Psoas muscle (tissue), 8 donors: ENCODE measurements around the gene AMER2. TPM values are rescaled to one million over a fixed set of nuclear protein-coding genes. Genes with fewer than 3 reads are reported as not detected.

ENCODE experiments used
- ATAC-seq, 4 donors: fragments of 200-7000 bp; cut with Tn5 transposase; one replicate each; pipeline ENCODE4 v1.9.1; 2020; ENCODE audit warnings: moderate library complexity in 3 of 4, mild to moderate bottlenecking in 2 of 4
- DNase-seq, 2 donors: peaks; one replicate each; pipeline ENCODE4 v3.0.0-alpha.2; 2020
- H3K27ac ChIP-seq: fragments of 200-600 bp; one replicate; pipeline ENCODE4 v1.8.0; 2022
- H3K27me3 ChIP-seq, 3 donors: fragments of 200-600 bp in 1 of 3; one replicate each; pipeline versions ENCODE4 v1.6.1 to v1.8.0; 2013 to 2022; ENCODE audit warnings: low read length in 2 of 3, mild to moderate bottlenecking in 2 of 3, moderate library complexity in 1 of 3; ENCODE audit not compliant: insufficient read depth in 3 of 3
- H3K36me3 ChIP-seq, 2 donors: fragments of 200-600 bp in 1 of 2; one replicate each; pipeline versions ENCODE4 v1.6.1 to v1.8.0; 2013 to 2022; ENCODE audit warnings: low read depth in 1 of 2, mild to moderate bottlenecking in 1 of 2, moderate library complexity in 1 of 2; ENCODE audit not compliant: insufficient read depth in 1 of 2
- H3K4me1 ChIP-seq: fragments of 200-600 bp; one replicate; pipeline ENCODE4 v1.8.0; 2022
- H3K4me3 ChIP-seq: fragments of 200-600 bp; one replicate; pipeline ENCODE4 v1.8.0; 2022; ENCODE audit warnings: mild to moderate bottlenecking
- H3K9me3 ChIP-seq: fragments of 200-600 bp; one replicate; pipeline ENCODE4 v1.8.0; 2022
- CTCF ChIP-seq: fragments of 200-600 bp; IDR thresholded peaks from one replicate; pipeline ENCODE4 v1.8.0; 2022; ENCODE audit warnings: antibody characterized with exemption
- WGBS, 3 donors: extraction: QIAGEN DNeasy Blood & Tissue Kit; methylation state at CpG; one replicate each; pipeline versions ENCODE4 v1.1.6 to v1.1.7; 2013; 5-methylcytosine and 5-hydroxymethylcytosine counted together
- intact Hi-C, 2 donors: fragments of 100-400 bp; cut with DNase I; formaldehyde crosslinking; loops; one replicate each; pipeline versions ENCODE4 v1.11.0 to v1.14.2; 2022
- polyA plus RNA-seq, 3 donors: library from polyadenylated mRNA; stranded (reverse); fragments of 200-250 nt; gene quantifications; one replicate each; pipeline ENCODE4 v1.2.3, GENCODE V29; 2013
- total RNA-seq, 4 donors: library from RNA; stranded (reverse); fragmentation: NEBNext Ultra II Directional in 2 of 4; extraction: Animal tissue kit (Norgen Biotek cat#: 25700) in 2 of 4; gene quantifications; one replicate each; pipeline versions ENCODE4 v1.2.1 to v1.2.4, GENCODE V29; 2021 to 2023
- donor health status: healthy with polysubstance abuse.
- donor health status: DM: no; HTN: no; CAD: no; lungs with moderate emphysema.
- donor health status: Bipolar disorder and iron deficiency.
- donor health status: healthy.
- donor health status: DM: yes; HTN: yes; CAD: no.
- donor health status: DM: no; HTN: no; CAD: no.
- donor health status: DM: no; HTN: no; CAD: no.
- donor health status: DM: yes; HTN: yes; CAD: no.

AMER2 gene
- total and polyA plus RNA-seq, 7 donors = 0.01 to 0.08 (median 0.04) TPM; not detected in 4

DNA sequence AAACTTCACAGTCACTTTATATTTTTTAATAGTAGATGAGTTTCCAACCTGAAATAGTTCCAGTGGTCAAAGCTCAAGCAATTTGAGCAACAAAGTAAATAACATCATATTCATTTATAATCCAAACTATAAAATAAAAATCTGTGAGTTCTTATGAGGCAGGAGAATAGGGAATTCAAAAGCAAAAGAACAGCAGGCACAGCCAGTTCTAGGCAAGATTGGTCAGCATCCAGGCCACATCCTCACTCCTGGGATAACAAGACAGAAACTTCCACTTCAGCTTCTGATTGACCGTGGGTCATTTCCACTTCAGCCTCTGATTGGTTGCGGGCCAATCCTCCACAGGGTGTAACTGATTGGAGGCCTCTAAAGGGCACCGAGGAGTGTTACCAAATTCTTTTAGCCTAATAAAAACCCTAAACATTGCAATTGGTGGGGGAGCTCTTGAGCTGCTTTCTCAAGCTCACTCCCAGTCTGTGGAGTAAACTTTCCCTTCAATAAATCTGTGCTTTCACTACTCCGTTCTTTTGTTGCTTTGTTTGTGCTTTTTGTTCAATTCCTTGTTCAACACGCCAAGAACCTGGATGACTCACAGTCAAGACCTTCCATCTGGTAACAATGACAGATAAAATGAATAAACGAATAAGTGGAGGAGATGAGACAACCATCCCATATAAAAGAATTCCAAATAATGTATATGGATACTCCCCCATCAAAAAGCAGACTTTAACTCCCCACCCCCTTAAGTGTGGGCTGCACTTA is 42.6 kb upstream of the AMER2 start:
- peak in 1 of 4 donors; percentile 37 for ATAC-seq
- no peaks in the 10 kb centered on the region for H3K4me1 ChIP-seq
- H3K36me3 ChIP-seq = no peaks in the 10 kb centered on the region
- WGBS, 3 donors = 43 to 49% (median 47%) methylated on average over 6 of the region's 6 CpGs
- no peak overlapping the region for H3K27ac ChIP-seq
- DNase-seq = peak in 1 of 2 donors; percentile 67
- no peaks in the 10 kb centered on the region for H3K27me3 ChIP-seq
- no peak for TF ChIP-seq CTCF
- intact Hi-C loops = no loop called here
- H3K4me3 ChIP-seq = no peak overlapping the region
- no peaks in the 10 kb centered on the region for H3K9me3 ChIP-seq

DNA sequence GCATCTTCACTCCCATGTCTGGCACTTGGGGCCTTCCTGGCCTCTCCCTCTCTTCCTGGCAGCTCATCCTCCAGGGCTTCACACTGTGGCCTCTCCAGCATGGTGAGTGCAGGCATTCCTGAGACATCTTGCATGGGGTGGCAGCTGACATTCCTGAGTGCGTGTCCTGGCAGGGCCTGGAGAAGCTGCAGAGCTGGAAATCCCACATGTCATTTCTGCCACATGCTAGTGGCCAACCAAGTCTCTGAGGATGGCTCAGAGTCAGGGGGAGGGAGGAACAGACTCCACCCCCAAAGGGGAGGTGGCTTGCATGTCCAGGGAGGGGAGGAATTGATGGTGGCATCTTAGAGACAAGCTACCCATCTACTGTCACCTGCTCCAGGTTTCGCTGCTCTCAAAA is 41.6 kb upstream of the AMER2 start:
- Histone ChIP-seq H3K27me3 (no peaks in the 10 kb centered on the region), H3K27ac (no peak overlapping the region), H3K4me3 (no peak overlapping the region), H3K4me1 (no peaks in the 10 kb centered on the region), H3K9me3 (no peaks in the 10 kb centered on the region), H3K36me3 (no peaks in the 10 kb centered on the region)
- ATAC-seq = no peak
- no peak for TF ChIP-seq CTCF
- DNase-seq = no peak
- intact Hi-C loops = no loop called here
- WGBS, 3 donors = 69 to 71% (median 71%) methylated on average over 2 of the region's 2 CpGs

GRCh38 chr13:25210842-25211569 is 38.9 kb upstream of the AMER2 start:
- intact Hi-C loops = no loop called here
- Histone ChIP-seq H3K4me1 (no peaks in the 10 kb centered on the region), H3K9me3 (no peaks in the 10 kb centered on the region), H3K4me3 (no peak overlapping the region), H3K36me3 (no peaks in the 10 kb centered on the region), H3K27ac (no peak overlapping the region), H3K27me3 (no peaks in the 10 kb centered on the region)
- TF ChIP-seq CTCF = no peak
- DNase-seq (no peak), ATAC-seq (no peak)
- WGBS, 3 donors = 71 to 77% (median 77%) methylated on average over 13 of the region's 13 CpGs

DNA sequence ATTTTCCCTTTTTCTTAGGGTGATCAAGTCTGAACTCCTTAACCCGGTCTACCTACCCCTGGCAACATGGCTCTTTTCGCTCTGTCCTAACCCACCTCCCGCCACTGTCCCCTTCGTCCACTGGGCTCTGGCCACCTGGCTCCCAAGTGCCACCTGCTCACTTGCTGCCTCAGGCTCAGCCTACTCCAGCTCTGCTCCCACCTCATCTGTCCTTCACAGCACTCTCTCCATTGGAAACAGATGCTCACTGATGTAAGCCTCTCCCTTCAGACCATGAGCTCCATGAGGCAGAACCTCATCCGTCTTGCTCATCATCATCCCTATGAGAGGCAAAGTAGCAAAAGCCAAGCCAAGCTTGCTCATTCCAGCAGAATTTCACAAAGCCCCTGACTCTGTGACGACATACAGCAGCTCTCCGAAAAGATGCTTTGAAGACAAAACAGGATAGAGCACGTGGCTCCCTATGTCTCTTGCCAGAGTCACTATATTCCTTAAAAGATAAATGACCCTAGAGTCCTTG is 35.3 kb upstream of the AMER2 start:
- no peak for TF ChIP-seq CTCF
- ATAC-seq = no peak
- Histone ChIP-seq H3K36me3 (no peaks in the 10 kb centered on the region), H3K9me3 (no peaks in the 10 kb centered on the region), H3K27ac (no peak overlapping the region), H3K4me3 (no peak overlapping the region), H3K27me3 (peaks cover 0 to 3% (median 0%) of the 10 kb centered on the region in 3 donors), H3K4me1 (no peaks in the 10 kb centered on the region)
- intact Hi-C loops = no loop called here
- 77 to 83% (median 82%) methylated on average over 8 of the region's 8 CpGs for WGBS, 3 donors
- no peak for DNase-seq
